ENCODE measurements around the gene NRF1.
"Not testable (repeated sequence)": the region's sequence is repeated elsewhere in the genome, so short reads cannot be mapped to it uniquely, and the experiment has no call there.

Gene NRF1

DNA sequence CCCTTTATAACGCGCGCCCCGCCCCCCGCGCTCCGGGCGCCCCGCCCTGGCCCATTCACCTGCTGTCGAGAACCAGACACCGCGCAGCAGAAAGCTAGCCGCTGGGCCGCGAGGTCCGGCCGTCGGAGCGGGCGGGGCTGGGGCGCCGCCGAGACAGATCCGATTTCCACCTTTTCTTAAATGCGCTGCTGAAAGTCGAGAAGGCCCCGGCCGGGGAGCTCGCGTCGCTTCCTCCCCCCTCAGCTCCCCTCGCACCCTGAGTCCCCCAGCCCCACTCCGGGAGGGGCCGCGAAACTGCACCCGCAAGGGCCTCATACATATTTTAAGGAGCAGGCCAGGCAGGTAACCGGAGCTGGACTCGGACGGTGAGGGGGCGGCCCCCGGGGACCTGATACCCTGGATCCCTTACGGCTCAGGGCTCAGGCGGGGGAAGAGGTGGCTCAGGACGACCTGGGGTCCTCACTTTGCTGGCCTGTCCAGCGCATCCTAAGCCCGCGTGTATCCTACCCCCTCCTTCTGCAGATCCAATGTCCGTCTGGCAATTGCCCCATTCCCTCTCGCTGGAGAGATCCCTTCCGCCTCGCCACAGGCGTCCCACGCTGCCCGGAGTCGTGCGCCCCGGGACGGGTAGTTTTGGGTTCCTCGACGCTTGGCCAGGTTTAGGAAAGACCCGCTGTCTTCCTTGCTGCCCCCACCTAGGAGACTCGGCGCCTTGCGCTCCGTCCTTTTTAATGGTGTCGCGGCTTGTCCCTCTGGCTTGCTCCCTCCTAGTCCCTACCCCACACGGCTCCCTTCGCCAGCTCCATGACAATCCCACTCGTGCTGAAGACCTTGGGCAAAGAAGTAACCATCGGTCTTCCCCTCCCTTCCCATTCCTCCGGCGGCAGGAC, 170.7 kb downstream of the NRF1 start:
- no peak for DNase-seq (ENCODE audit: low read depth, low spot score)

DNA sequence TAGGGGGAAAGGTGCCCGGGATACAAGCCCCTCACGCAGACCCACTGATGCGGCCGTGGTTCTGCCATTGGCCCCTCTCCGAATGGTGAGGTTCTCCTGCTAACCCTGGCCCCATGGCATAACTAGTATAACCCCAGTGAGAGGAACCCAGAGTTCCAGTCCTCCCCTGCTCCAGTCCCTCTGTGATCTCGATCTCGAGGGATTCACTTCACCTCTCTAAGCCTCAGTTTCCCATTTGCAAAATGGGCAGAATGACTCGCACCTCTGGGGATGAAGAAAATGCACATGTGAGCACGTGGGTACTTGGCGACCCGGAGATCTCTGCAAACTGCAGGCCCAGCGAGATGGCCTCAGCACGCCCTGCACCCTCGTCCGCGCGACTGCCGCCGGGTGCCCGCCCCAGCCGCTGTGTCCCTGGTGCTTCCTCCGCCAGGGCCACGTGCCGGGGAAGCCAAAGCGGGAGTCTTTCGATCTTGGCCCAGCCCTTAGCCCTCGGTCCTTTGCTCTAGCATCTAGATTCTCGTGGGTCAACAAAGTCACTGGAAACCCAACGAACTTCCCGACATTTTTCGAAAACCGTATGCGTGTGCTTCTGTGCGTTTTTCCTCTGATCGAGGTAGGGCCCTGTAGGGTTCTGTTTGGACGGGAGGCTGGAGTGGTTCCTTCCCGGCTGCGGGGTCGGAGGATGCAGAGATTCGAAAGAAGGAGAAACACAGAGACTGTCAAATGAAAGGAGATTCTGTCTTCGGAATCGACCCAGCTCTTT, 171.5 kb downstream of the NRF1 start:
- no peak for DNase-seq (ENCODE audit: low read depth, low spot score)

DNA sequence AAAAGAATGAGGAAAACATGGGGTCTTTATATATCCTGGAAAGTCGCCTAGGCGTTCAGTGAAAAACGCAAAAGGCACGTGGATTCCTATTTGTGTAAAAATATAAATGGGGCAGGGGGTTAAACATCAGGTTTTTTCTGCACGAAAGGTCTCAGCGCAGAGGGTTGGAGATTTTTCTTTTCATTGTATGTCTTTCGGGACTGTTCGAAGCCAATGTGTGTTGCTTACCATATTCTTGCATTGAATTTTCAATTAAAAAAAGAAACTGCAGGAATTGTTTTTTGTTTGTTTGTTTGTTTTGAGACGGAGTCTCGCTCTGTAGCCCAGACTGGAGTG, 172.0 kb downstream of the NRF1 start:
- DNase-seq (ENCODE audit: low read depth, low spot score), result no peak

- DNase-seq (ENCODE audit: low read depth, low spot score), result no peak
These were observed 172.9 kb downstream of the NRF1 start for GRCh38 chr7:129784437-129784782.

DNA sequence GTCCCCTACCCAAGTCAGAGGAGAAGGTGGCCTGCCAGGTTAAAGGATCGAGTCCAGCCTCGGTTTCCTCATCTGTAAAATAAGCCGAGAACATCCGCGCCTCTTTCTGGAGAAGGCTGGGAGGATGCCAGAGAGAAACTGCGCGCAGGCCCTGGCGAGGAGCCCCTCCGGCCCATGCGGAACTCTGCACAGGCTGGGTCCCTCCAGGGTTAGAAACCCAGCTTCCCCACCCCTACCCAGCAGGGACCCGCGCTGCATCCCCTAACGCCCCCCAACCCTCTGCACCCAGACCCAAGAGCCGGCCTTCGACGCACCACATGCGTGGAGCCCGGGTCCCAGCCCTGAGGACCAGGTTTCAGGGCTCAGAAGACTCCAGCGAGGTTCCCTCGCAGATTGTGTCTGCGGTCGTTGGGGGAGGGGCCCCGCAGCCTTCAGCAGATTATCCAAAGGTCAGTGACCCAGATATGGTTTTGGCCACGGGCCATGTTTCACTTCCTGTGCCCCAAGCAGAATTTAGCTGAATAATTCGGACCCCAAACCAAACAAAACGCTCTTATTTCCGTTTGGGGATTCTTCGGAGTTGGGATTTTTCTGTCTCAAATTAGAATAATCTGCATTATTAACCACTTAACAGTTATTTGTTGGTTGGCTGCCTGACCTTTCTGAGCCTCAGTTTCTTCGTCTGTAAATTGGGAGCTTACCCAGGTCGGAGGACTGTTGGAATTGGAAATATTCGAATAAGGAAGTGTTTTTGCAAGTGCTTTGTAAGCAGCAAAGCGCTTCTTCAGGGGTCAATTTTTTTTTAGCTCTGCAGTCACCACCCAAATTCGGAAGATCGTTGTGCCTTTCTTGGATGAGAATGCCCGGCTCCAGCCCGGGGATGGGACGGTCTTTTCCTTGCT, 173.5 kb downstream of the NRF1 start:
- DNase-seq (ENCODE audit: low read depth, low spot score), result no peak

- no peak for DNase-seq (ENCODE audit: low read depth, low spot score)
These were observed 174.4 kb downstream of the NRF1 start for GRCh38 chr7:129785685-129786514.

DNA sequence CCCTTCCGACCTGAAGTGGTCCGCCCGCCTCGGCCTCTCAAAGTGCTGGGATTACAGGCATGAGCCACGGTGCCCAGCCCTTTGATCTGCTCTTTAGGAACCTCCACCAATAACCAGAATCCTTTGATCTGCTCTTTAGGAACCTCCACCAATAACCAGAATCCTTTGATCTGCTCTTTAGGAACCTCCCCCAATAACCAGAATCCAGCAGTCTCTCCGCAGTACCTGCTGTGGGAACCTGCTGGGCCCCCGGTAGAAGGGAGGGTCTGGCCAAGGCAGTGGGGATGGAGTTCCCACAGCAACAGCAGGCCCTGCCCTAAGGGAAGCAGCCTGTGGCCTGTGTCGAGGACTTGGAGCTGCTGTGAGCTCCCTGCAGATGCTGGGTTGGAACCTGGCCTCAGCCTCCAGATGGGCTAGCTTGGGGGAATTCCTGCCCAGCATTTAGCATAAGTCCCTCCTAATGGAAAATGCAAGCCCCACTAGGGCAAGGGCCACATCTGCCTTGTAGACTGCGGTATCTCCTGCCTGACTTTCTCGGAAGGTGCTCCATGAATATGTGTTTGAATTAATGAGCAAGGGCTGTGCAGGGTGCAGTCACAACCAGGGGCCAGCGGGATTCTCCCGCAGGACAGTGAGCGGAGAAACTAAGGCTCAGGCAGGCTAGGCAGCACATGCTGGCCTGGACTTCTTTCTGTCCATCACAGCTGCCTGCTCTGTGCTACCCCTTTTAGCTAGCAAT, 175.5 kb downstream of the NRF1 start:
- no peak for DNase-seq (ENCODE audit: low read depth, low spot score)

DNA sequence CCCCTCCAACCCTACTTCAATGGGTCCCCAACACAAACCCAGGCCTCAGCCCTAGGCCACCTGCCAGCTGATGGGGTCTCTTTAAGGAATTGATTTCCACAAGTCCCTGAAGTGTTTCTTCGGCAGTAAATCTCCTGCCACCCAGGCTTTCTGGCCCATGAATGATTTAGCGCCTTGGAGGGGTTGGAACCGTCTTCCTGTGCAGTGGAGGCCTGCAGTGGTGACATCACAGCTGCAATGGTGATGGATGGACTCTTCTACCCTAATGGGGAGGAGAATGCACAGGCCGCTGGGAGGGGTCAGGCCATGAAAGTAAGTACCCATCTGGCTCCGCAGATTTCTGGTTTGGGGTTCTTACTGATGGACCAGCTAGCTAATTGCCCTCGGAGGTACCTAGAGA, 177.5 kb downstream of the NRF1 start:
- no peak for DNase-seq (ENCODE audit: low read depth, low spot score)

- no peak for DNase-seq (ENCODE audit: low read depth, low spot score)
These were observed 178.1 kb downstream of the NRF1 start for GRCh38 chr7:129789652-129790051.

DNA sequence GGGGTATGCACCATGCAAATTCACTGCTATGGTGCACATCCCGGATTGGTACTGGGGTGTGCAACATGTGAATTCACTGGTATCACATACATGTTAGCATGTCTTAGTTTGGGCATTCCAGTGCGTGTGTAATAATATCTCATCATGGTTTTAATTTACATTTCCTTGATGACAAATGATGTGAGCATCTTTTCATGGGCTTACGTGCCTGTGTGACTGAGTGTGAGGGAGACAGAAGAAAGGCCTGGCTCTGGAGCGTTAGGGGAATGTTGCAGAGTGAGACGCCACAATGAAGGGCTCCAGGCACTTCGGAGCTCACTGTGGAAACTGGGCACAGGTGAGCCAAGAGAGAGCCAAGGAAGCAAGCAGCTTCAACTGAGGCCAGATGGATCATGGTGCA, 178.6 kb downstream of the NRF1 start:
- no peak for DNase-seq (ENCODE audit: low read depth, low spot score)

DNA sequence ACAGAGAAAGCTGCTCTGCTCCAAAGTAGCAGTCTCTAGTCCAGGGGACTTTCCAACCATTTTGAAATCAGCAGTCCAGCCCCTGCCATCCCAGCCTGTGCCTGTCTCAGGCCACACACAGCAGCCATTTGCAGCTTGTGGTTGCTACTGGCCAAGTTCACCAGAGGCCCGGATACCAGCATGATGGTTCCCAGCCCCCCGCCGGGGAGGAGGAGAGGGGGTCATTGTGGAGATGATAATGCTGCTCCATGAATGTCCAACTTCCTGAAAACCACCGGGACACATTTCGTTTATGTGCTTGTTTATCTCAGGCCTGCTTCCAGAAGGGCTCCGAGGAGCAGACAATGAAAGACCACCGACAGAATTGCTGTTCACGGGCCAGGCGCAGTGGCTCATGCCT, 181.2 kb downstream of the NRF1 start:
- DNase-seq (ENCODE audit: low read depth, low spot score), result no peak

DNA sequence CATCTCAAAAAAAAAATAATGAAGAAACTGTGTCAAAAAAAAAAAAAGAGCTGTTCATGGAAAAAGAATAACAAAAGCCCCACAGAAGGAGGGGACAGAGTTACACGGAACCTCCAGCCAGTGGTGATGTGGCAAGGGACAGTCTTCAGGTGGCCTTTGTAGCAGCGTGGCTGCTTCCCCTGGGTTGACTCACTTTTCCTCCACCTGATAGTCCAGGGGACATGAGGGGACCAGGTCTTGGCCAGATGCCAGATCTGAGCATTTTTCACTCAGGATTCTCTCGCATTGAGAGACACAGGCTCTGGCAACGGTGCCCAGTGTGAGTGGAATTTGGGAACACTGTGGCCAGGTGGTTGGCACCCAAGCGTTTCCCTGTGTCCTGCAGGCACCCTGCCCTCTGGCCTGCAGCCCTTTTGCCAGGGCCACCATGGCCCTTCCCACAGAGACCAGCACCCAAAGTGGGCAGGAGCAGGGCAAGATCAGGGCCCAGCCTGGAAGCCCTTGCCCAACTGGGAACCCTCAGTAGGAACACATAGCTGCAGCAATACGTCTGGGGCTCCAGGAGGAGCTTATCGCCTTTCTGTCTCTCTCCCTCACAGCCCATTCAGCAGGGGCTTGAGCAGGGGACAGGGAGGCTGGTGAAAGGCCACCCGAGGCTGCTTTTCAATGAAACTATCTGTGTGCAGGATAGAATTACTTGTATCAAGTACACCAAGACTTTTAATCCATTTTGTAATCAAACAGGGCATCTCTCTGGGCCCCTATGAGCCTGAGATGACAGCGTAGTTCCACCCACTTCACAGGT, 182.2 kb downstream of the NRF1 start:
- DNase-seq (ENCODE audit: low read depth, low spot score), result no peak

DNA sequence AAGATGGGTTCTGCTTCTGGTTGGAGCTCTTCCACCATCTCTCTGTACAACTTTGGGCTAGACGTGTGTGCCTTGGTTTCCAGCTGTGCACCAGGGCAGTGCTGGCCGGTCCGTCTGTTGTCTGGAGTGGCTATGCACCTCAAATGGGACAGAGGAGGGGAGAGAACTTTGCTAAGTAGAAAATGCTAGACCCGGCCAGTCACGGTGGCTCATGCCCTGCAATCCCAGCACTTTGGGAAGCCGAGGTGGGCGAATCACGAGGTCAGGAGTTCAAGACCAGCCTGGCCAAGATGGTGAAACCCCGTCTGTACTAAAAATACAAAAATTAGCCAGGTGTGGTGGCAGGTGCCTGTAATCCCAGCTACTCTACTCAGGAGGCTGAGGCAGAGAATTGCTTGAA, 182.9 kb downstream of the NRF1 start:
- not testable (repeated sequence) for DNase-seq (ENCODE audit: low read depth, low spot score)

DNA sequence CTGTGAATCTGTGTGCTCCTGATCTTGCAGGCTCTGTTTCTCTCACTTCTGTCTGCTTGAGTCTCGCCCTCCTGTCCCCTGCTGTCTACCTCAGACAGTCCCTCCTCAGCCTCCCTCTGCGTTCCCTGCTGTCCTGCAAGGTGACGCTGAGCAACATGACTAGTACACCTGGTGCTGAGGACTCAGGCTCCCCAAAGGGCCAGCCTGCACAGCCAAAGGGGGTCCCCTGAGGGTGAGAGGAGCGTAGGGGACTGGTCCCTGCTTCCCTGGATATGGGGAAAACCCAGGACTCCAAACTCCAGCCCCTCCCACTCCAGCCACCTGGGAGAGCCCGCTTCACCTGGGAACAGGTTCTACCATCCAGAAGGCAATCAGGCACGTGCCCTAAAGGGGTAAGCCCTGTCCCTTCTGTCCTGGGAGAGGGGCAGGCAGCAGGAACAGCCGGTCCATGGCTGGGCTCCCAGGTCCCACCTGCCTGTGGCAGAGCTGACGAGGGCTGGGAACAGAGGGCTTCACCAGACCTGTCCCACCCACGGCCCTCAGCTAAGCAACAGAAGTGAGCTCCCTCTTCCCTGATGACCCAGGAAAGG, 184.8 kb downstream of the NRF1 start:
- no peak for DNase-seq (ENCODE audit: low read depth, low spot score)

- no peak for DNase-seq (ENCODE audit: low read depth, low spot score)
These were observed 185.8 kb downstream of the NRF1 start for GRCh38 chr7:129797214-129797789.

GRCh38 chr7:129798616-129799349, 187.3 kb downstream of the NRF1 start:
- DNase-seq (ENCODE audit: low read depth, low spot score), result no peak

DNA sequence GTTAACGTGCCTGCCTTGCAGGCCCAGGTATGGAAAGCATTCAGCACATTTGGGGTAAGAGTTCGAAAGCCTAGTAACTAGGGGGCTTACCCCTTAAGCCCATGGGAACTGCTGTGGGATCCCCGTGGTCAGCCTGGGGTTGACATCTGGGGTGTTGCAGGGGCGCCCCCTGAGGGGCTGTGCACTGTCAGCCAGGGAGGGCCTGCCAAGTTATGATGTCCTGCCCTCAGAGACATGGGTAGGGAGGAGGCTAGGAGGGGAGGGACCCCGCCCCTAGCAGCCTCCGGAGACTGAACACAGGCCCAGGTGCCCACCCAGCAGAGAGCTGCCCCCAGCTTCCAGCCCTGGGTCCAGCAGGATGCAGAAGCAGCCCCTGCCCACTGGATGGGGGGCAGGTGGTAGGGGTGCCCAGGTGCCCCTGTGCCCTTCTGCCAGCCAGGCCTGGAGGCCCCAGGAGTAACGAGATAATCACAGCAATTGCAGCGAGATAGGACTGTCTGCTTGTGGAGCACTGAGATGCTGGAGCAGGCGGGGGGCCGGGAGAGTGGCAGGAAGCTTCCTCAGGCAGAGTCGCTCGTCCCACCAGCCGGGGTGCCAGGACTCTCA, 187.9 kb downstream of the NRF1 start:
- no peak for DNase-seq (ENCODE audit: low read depth, low spot score)

GRCh38 chr7:129800901-129801300, 189.4 kb downstream of the NRF1 start:
- DNase-seq (ENCODE audit: low read depth, low spot score), result no peak
